ENCODE data around the gene CASK.

Gene CASK

DNA sequence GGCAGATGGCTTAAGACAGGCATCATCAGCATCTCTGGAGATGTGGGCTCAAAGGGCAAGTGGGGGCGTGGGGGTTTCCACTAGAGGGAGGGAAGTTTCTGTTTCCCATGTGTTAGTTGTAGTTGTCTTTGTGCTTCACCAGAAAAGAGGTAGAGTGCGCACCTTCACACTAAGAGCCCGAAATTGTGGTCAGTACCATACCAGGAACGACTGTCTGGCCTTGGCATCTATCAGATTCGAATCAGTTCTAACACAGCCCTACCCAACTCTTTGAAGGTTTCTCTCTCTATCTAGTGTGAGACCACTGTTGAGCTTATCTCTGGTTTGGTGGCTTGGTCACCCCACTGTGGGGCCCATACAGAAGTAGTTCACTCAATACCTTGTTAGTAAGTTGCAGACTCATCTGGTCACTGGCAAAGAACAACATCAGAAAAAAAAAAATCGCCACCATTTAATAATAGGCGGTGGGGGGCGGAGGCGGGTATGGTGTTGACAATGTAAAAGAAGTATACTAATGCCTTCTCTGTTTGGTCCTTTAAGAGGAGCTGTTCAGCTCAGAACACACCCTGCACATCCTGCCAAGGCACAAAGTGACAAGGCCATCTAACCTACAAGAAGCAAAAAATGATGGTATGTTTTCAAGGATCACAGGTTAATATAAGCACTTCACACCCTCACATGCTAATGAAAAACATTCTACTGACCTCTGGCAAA is 405.1 kb downstream of the CASK start:
- H3K9ac ChIP-seq = no peak overlapping the region
- H3K4me1 ChIP-seq = no peaks in the 10 kb centered on the region
- no peak overlapping the region for H3K4me3 ChIP-seq (ENCODE audit: low read depth, low read length)
- no peak overlapping the region for H2AFZ ChIP-seq
- no peaks in the 10 kb centered on the region for H3K36me3 ChIP-seq (ENCODE audit: control insufficient read depth, insufficient read depth, low read length)
- H3K79me2 ChIP-seq = no peaks in the 10 kb centered on the region
- H3K4me2 ChIP-seq (ENCODE audit: low read length) = no peak overlapping the region
- TF ChIP-seq, protein P1, sequence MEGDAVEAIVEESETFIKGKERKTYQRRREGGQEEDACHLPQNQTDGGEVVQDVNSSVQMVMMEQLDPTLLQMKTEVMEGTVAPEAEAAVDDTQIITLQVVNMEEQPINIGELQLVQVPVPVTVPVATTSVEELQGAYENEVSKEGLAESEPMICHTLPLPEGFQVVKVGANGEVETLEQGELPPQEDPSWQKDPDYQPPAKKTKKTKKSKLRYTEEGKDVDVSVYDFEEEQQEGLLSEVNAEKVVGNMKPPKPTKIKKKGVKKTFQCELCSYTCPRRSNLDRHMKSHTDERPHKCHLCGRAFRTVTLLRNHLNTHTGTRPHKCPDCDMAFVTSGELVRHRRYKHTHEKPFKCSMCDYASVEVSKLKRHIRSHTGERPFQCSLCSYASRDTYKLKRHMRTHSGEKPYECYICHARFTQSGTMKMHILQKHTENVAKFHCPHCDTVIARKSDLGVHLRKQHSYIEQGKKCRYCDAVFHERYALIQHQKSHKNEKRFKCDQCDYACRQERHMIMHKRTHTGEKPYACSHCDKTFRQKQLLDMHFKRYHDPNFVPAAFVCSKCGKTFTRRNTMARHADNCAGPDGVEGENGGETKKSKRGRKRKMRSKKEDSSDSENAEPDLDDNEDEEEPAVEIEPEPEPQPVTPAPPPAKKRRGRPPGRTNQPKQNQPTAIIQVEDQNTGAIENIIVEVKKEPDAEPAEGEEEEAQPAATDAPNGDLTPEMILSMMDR (IDR thresholded peaks at IDR 0.05) = no peak
- no peak overlapping the region for H3K27ac ChIP-seq
- no peaks in the 10 kb centered on the region for H3K9me3 ChIP-seq (ENCODE audit: control insufficient read depth, low read length)
- H3K27me3 ChIP-seq (ENCODE audit: control insufficient read depth, insufficient read depth, low read length) = no peaks in the 10 kb centered on the region

DNA sequence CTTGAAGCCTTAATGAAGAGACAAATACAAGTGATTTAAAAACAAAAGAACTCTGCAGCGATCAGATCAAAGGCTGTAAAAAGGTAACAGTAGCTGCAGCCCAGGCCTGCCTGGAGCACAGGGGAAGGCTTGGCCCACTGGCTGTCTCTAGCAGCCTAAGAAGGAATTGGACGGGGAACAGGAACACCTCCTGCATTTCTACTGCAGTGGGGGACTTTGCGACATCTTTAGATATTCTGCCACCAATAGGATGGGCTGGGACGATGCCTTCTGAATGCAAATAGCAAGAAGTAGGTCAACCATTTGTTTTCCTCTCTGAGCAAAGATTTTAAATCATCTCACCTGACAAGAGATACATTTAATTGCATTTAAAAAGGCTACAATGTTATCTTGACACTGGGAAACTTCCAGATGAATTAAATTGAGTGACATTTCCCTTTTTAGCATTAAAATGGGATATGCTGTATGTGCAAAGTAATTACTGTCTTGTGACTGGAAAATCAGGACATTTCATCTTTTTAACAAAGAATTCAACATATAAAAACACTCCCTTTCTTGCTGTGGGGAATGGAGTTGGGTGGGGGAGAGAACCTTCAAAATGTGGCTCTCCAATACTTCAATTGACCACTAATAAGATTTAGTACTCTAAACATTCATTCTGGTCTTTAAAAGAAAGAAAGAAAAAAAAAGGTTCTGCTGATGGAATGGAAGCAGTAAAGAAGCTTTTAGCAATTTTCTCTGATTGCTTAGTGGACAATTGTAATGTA is 406.2 kb downstream of the CASK start:
- H3K27ac ChIP-seq = no peak overlapping the region

DNA sequence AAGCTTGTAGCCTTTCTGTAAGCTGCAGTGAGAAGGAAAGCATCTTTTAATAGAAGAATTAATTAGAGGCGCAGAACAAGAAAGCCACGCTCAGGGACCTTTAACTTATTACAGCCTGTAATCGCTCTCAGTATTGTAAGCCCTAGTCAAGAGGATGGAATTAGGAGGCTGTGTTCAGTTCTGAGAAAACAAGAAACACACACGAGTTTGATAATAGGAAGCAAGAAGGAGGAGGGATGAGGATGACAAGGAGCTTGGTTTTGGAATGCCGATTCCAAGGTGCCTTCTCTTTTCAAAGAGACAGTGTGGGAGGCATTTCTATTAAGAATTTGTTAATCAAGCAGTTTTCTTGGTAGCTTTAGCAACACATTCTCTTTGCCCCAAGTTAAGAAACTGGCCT is 406.9 kb downstream of the CASK start:
- no peaks in the 10 kb centered on the region for H3K36me3 ChIP-seq (ENCODE audit: control insufficient read depth, insufficient read depth, low read length)
- no peak overlapping the region for H3K27ac ChIP-seq
- no peak overlapping the region for H2AFZ ChIP-seq
- no peaks in the 10 kb centered on the region for H3K9me3 ChIP-seq (ENCODE audit: control insufficient read depth, low read length)
- no peak overlapping the region for H3K4me2 ChIP-seq (ENCODE audit: low read length)
- no peak overlapping the region for H3K9ac ChIP-seq
- TF ChIP-seq, protein P1 (IDR thresholded peaks at IDR 0.05) = no peak
- no peak overlapping the region for H3K4me3 ChIP-seq (ENCODE audit: low read depth, low read length)
- no peaks in the 10 kb centered on the region for H3K4me1 ChIP-seq
- no peaks in the 10 kb centered on the region for H3K27me3 ChIP-seq (ENCODE audit: control insufficient read depth, insufficient read depth, low read length)
- H3K79me2 ChIP-seq = no peaks in the 10 kb centered on the region

More for the DNA sequence above, 406.2 kb downstream of the CASK start:
- Histone ChIP-seq H3K79me2 (no peaks in the 10 kb centered on the region), H3K4me3 (ENCODE audit: low read depth, low read length) (no peak overlapping the region), H3K9me3 (ENCODE audit: control insufficient read depth, low read length) (no peaks in the 10 kb centered on the region), H3K27me3 (ENCODE audit: control insufficient read depth, insufficient read depth, low read length) (no peaks in the 10 kb centered on the region), H3K36me3 (ENCODE audit: control insufficient read depth, insufficient read depth, low read length) (no peaks in the 10 kb centered on the region), H3K4me2 (ENCODE audit: low read length) (no peak overlapping the region), H3K4me1 (no peaks in the 10 kb centered on the region), H3K9ac (no peak overlapping the region), H2AFZ (no peak overlapping the region)
- TF ChIP-seq, protein P1 (IDR thresholded peaks at IDR 0.05) = no peak

DNA sequence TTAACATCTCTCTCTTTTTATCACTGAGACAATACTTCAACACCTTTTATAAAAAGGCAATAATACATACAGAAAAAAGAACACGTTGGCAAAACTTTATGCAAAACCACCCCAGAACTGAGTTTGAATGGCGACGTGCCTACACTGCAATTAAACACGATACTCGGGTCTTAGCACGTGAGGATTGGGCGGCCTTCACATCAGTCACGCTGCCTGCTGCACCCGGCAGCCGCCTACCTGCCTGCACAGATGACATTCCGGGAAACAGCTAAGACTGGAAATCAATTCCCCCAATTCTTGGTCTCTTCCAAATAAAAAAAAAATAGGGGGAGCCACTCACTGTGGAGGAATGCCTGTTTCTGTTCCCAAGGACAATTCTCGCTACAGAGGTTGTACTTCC is 408.0 kb downstream of the CASK start:
- TF ChIP-seq, protein P1 (IDR thresholded peaks at IDR 0.05) = no peak
- no peaks in the 10 kb centered on the region for H3K9me3 ChIP-seq (ENCODE audit: control insufficient read depth, low read length)
- no peak overlapping the region for H3K9ac ChIP-seq
- H3K27me3 ChIP-seq (ENCODE audit: control insufficient read depth, insufficient read depth, low read length) = no peaks in the 10 kb centered on the region
- H2AFZ ChIP-seq = no peak overlapping the region
- no peaks in the 10 kb centered on the region for H3K36me3 ChIP-seq (ENCODE audit: control insufficient read depth, insufficient read depth, low read length)
- no peak overlapping the region for H3K4me2 ChIP-seq (ENCODE audit: low read length)
- H3K4me1 ChIP-seq = no peaks in the 10 kb centered on the region
- H3K27ac ChIP-seq = no peak overlapping the region
- no peaks in the 10 kb centered on the region for H3K79me2 ChIP-seq
- no peak overlapping the region for H3K4me3 ChIP-seq (ENCODE audit: low read depth, low read length)

Measured in parathyroid adenoma (tissue), 2 donors.